Activated naive CD8-positive, alpha-beta T cell (primary cell): ENCODE results near the gene PSMD1.

Experiments
- H3K27ac Mint-ChIP-seq: one replicate; pipeline ENCODE4 v1.8.0; 2021; ENCODE audit warnings: mixed read lengths
- H3K27me3 Mint-ChIP-seq: one replicate; pipeline ENCODE4 v1.8.0; 2021; ENCODE audit warnings: mixed read lengths
- H3K36me3 Mint-ChIP-seq: one replicate; pipeline ENCODE4 v1.8.0; 2021; ENCODE audit warnings: mixed read lengths
- H3K4me1 Mint-ChIP-seq: one replicate; pipeline ENCODE4 v1.8.0; 2021; ENCODE audit warnings: low read depth, mixed read lengths
- H3K4me3 Mint-ChIP-seq: one replicate; pipeline ENCODE4 v1.8.0; 2021; ENCODE audit warnings: mild to moderate bottlenecking, mixed read lengths
- H3K9me3 Mint-ChIP-seq: one replicate; pipeline ENCODE4 v1.8.0; 2021; ENCODE audit warnings: low read depth, mixed read lengths

Gene PSMD1

GRCh38 chr2:231104115-231104713 lies 47.5 kb downstream of the PSMD1 start:
- Mint-ChIP-seq H3K27me3 (no peaks in the 10 kb centered on the region), H3K4me1 (peaks cover 14% of the 10 kb centered on the region), H3K36me3 (peaks cover 16% of the 10 kb centered on the region), H3K9me3 (peaks cover 6% of the 10 kb centered on the region), H3K27ac (no peak overlapping the region), H3K4me3 (no peak overlapping the region)

GRCh38 chr2:231110551-231110950 lies 53.9 kb downstream of the PSMD1 start:
- H3K27me3 Mint-ChIP-seq, result no peaks in the 10 kb centered on the region
- no peak overlapping the region for H3K27ac Mint-ChIP-seq
- peaks cover 7% of the 10 kb centered on the region for H3K4me1 Mint-ChIP-seq
- H3K36me3 Mint-ChIP-seq, result peaks cover 26% of the 10 kb centered on the region
- H3K4me3 Mint-ChIP-seq, result no peak overlapping the region
- H3K9me3 Mint-ChIP-seq, result no peaks in the 10 kb centered on the region

- Mint-ChIP-seq H3K9me3 (no peaks in the 10 kb centered on the region), H3K4me1 (peaks cover 5% of the 10 kb centered on the region), H3K4me3 (no peak overlapping the region), H3K27ac (peak overlapping the region; percentile 7), H3K36me3 (peaks cover 27% of the 10 kb centered on the region), H3K27me3 (no peaks in the 10 kb centered on the region)
These were observed 55.3 kb downstream of the PSMD1 start for GRCh38 chr2:231111987-231112386.

GRCh38 chr2:231113489-231113888 lies 56.8 kb downstream of the PSMD1 start:
- no peaks in the 10 kb centered on the region for H3K9me3 Mint-ChIP-seq
- H3K4me1 Mint-ChIP-seq, result peaks cover 9% of the 10 kb centered on the region
- no peak overlapping the region for H3K27ac Mint-ChIP-seq
- no peak overlapping the region for H3K4me3 Mint-ChIP-seq
- H3K27me3 Mint-ChIP-seq, result no peaks in the 10 kb centered on the region
- H3K36me3 Mint-ChIP-seq, result peaks cover 26% of the 10 kb centered on the region

- Mint-ChIP-seq H3K9me3 (no peaks in the 10 kb centered on the region), H3K36me3 (peaks cover 22% of the 10 kb centered on the region), H3K4me1 (peaks cover 14% of the 10 kb centered on the region), H3K4me3 (no peak overlapping the region), H3K27ac (no peak overlapping the region), H3K27me3 (no peaks in the 10 kb centered on the region)
These were observed 59.0 kb downstream of the PSMD1 start for GRCh38 chr2:231115651-231116050.

- Mint-ChIP-seq H3K27ac (no peak overlapping the region), H3K27me3 (no peaks in the 10 kb centered on the region), H3K36me3 (peaks cover 19% of the 10 kb centered on the region), H3K9me3 (no peaks in the 10 kb centered on the region), H3K4me1 (peaks cover 16% of the 10 kb centered on the region), H3K4me3 (no peak overlapping the region)
These were observed 60.5 kb downstream of the PSMD1 start for GRCh38 chr2:231117148-231117547.

- H3K9me3 Mint-ChIP-seq, result no peaks in the 10 kb centered on the region
- peaks cover 16% of the 10 kb centered on the region for H3K4me1 Mint-ChIP-seq
- peaks cover 14% of the 10 kb centered on the region for H3K36me3 Mint-ChIP-seq
- no peaks in the 10 kb centered on the region for H3K27me3 Mint-ChIP-seq
- H3K27ac Mint-ChIP-seq, result no peak overlapping the region
- no peak overlapping the region for H3K4me3 Mint-ChIP-seq
These were observed 61.4 kb downstream of the PSMD1 start for GRCh38 chr2:231117922-231118613.

GRCh38 chr2:231118614-231118942 lies 61.9 kb downstream of the PSMD1 start:
- H3K36me3 Mint-ChIP-seq, result peaks cover 13% of the 10 kb centered on the region
- H3K4me3 Mint-ChIP-seq, result no peak overlapping the region
- peaks cover 21% of the 10 kb centered on the region for H3K4me1 Mint-ChIP-seq
- H3K27me3 Mint-ChIP-seq, result no peaks in the 10 kb centered on the region
- H3K27ac Mint-ChIP-seq, result no peak overlapping the region
- no peaks in the 10 kb centered on the region for H3K9me3 Mint-ChIP-seq

GRCh38 chr2:231123362-231123898 lies 66.8 kb downstream of the PSMD1 start:
- Mint-ChIP-seq H3K4me1 (peaks cover 36% of the 10 kb centered on the region), H3K27ac (peak overlapping the region; percentile 50), H3K4me3 (peak overlapping the region; percentile 35), H3K27me3 (no peaks in the 10 kb centered on the region), H3K9me3 (no peaks in the 10 kb centered on the region), H3K36me3 (peaks cover 7% of the 10 kb centered on the region)

- Mint-ChIP-seq H3K4me1 (peaks cover 32% of the 10 kb centered on the region), H3K27me3 (no peaks in the 10 kb centered on the region), H3K27ac (peak within 1 kb of the TSS; percentile 41), H3K36me3 (peaks cover 5% of the 10 kb centered on the region), H3K9me3 (no peaks in the 10 kb centered on the region), H3K4me3 (peak within 1 kb of the TSS; percentile 52)
These were observed 68.3 kb downstream of the PSMD1 start, which contains the start of gene HTR2B for GRCh38 chr2:231124838-231125568. Gene HTR2B (minus strand): TSS chr2:231125042. CDS start chr2:231123764, 1,278 bp downstream.

GRCh38 chr2:231126123-231126522 lies 69.5 kb downstream of the PSMD1 start:
- no peak overlapping the region for H3K4me3 Mint-ChIP-seq
- H3K9me3 Mint-ChIP-seq, result no peaks in the 10 kb centered on the region
- H3K36me3 Mint-ChIP-seq, result peaks cover 3% of the 10 kb centered on the region
- peaks cover 30% of the 10 kb centered on the region for H3K4me1 Mint-ChIP-seq
- H3K27me3 Mint-ChIP-seq, result no peaks in the 10 kb centered on the region
- H3K27ac Mint-ChIP-seq, result no peak overlapping the region

GRCh38 chr2:231127480-231127879 lies 70.8 kb downstream of the PSMD1 start:
- H3K27ac Mint-ChIP-seq, result no peak overlapping the region
- H3K4me3 Mint-ChIP-seq, result no peak overlapping the region
- peaks cover 28% of the 10 kb centered on the region for H3K4me1 Mint-ChIP-seq
- H3K27me3 Mint-ChIP-seq, result no peaks in the 10 kb centered on the region
- H3K9me3 Mint-ChIP-seq, result no peaks in the 10 kb centered on the region
- H3K36me3 Mint-ChIP-seq, result peaks cover 3% of the 10 kb centered on the region

- Mint-ChIP-seq H3K27me3 (no peaks in the 10 kb centered on the region), H3K27ac (no peak overlapping the region), H3K9me3 (no peaks in the 10 kb centered on the region), H3K36me3 (peaks cover 3% of the 10 kb centered on the region), H3K4me1 (peaks cover 28% of the 10 kb centered on the region), H3K4me3 (no peak overlapping the region)
These were observed 71.3 kb downstream of the PSMD1 start for GRCh38 chr2:231127936-231128335.

GRCh38 chr2:231128541-231128940 lies 71.9 kb downstream of the PSMD1 start:
- no peaks in the 10 kb centered on the region for H3K9me3 Mint-ChIP-seq
- no peak overlapping the region for H3K4me3 Mint-ChIP-seq

GRCh38 chr2:231129216-231129615 lies 72.5 kb downstream of the PSMD1 start:
- peaks cover 3% of the 10 kb centered on the region for H3K36me3 Mint-ChIP-seq
- no peaks in the 10 kb centered on the region for H3K27me3 Mint-ChIP-seq
- H3K27ac Mint-ChIP-seq, result no peak overlapping the region
- no peak overlapping the region for H3K4me3 Mint-ChIP-seq
- H3K4me1 Mint-ChIP-seq, result peaks cover 17% of the 10 kb centered on the region
- no peaks in the 10 kb centered on the region for H3K9me3 Mint-ChIP-seq

More at GRCh38 chr2:231128541-231128940, 71.9 kb downstream of the PSMD1 start:
- Mint-ChIP-seq H3K4me1 (peaks cover 24% of the 10 kb centered on the region), H3K27ac (no peak overlapping the region), H3K27me3 (no peaks in the 10 kb centered on the region), H3K36me3 (peaks cover 3% of the 10 kb centered on the region)
